ENCODE data around the gene GRID1. TPM values are rescaled to one million over a fixed set of nuclear protein-coding genes. Genes with fewer than 3 reads are reported as not detected.

GRID1 gene
- total and polyA plus RNA-seq, 9 of the 15 experiments (the other 6 are each of a cell fraction or from before 2014, with no cell fraction given): 0.01 to 7.2 (median 1.2) TPM

DNA sequence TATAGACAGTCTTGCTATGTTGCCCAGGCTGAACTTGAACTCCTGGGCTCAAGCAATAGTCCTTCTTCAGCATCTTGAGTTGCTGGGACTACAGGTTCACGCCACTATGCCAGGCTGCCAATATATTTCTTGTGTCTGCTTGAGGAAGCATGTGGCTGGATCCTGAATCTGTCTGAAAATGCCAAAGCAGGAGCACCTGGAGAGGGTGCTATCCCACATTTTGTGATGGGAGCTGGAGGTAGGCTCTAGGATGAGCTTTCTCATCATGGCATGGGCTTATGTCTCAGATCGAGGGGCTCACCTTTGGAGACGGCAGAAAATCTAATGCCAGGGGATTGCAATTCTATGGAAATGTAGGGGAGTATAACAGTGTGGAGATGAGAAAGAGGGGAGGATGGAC, 744.2 kb downstream of the GRID1 start:
- Histone ChIP-seq H3K9me3 (replicated peaks; ENCODE audit: control insufficient read depth, insufficient read depth, low read depth, low read length) (no peaks in the 10 kb centered on the region), H3K27me3 (ENCODE audit: control insufficient read depth in 2 of 2, insufficient read depth in 2 of 2, low read length in 2 of 2) (no peaks in the 10 kb centered on the region), H3K4me3 (no peak overlapping the region), H4K20me1 (replicated peaks; ENCODE audit: control insufficient read depth, insufficient read depth, low read length) (no peaks in the 10 kb centered on the region; the same call in 1 of the 2 replicates), H3K79me2 (ENCODE audit: control insufficient read depth, insufficient read depth, low read length) (no peaks in the 10 kb centered on the region), H2AFZ (ENCODE audit: low read depth, low read length) (no peak overlapping the region), H3K27ac (ENCODE audit: extremely low read depth, low read depth, low read length) (no peak overlapping the region), H3K9ac (ENCODE audit: insufficient read depth in 1 of 2, low read depth in 2 of 2, low read length in 2 of 2) (no peak overlapping the region), H3K9me1 (ENCODE audit: control insufficient read depth, insufficient read depth, low read length) (no peaks in the 10 kb centered on the region), H3K4me2 (ENCODE audit: insufficient read depth, low read length) (no peak overlapping the region), H3K4me1 (replicated peaks in 1 of 2; ENCODE audit: control insufficient read depth in 2 of 2, insufficient read depth in 2 of 2, low read length in 2 of 2) (no peaks in the 10 kb centered on the region), H3K36me3 (ENCODE audit: control insufficient read depth, insufficient read depth, low read length) (no peaks in the 10 kb centered on the region; the same call in 2 of the 3 replicates)
- DNase-seq (ENCODE audit: extremely low read depth in 1 of 4, low spot score in 3 of 4) (no peak), ATAC-seq (no peak), FAIRE-seq (no peak)
- in situ Hi-C loops (cut with MboI): no loop called here
- 10% methylated on average over 3 of the region's 3 CpGs for WGBS (ENCODE audit: insufficient coverage, low coverage, missing lambda C conversion rate)
- ChIA-PET CTCF (ENCODE audit: low intra/inter-chr PET ratio) (no interaction called here), POLR2A (no interaction called here)
- BruUV-seq (replicated peaks): no TSS peak
- intact Hi-C loops (cut with micrococcal nuclease): no loop called here
- no peak for TF ChIP-seq TAL1 (IDR thresholded peaks at IDR 0.05)
- TF ChIP-seq TCF7 (IDR thresholded peaks at IDR 0.05; ENCODE audit: borderline replicate concordance): no peak
- TF ChIP-seq, protein P1, sequence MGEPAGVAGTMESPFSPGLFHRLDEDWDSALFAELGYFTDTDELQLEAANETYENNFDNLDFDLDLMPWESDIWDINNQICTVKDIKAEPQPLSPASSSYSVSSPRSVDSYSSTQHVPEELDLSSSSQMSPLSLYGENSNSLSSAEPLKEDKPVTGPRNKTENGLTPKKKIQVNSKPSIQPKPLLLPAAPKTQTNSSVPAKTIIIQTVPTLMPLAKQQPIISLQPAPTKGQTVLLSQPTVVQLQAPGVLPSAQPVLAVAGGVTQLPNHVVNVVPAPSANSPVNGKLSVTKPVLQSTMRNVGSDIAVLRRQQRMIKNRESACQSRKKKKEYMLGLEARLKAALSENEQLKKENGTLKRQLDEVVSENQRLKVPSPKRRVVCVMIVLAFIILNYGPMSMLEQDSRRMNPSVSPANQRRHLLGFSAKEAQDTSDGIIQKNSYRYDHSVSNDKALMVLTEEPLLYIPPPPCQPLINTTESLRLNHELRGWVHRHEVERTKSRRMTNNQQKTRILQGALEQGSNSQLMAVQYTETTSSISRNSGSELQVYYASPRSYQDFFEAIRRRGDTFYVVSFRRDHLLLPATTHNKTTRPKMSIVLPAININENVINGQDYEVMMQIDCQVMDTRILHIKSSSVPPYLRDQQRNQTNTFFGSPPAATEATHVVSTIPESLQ (CRISPR knock-in tag; IDR thresholded peaks at IDR 0.05): no peak

DNA sequence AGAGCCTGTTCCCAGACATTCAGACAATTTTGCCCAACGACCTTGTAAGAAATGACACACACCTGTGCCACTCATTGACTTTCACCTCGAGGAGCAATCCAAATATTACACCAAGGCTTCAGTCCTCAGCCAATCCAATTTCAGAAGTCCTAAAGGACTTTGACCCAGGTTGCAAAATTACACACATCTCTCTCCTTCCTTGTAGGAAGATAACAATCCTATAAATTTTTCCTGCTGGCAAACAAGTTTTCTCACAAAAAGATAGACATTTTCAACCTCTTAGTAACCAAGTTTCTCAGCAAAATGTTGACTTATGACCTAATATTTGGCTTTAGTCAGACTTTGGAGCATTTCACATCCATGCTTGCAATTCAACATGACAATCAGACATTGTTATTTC, 745.0 kb downstream of the GRID1 start:
- in situ Hi-C loops (cut with MboI) (no loop called here), intact Hi-C loops (cut with micrococcal nuclease) (no loop called here)
- Histone ChIP-seq H3K79me2 (ENCODE audit: control insufficient read depth, insufficient read depth, low read length) (no peaks in the 10 kb centered on the region), H3K4me1 (replicated peaks in 1 of 2; ENCODE audit: control insufficient read depth in 2 of 2, insufficient read depth in 2 of 2, low read length in 2 of 2) (no peaks in the 10 kb centered on the region), H3K4me2 (ENCODE audit: insufficient read depth, low read length) (no peak overlapping the region), H3K4me3 (no peak overlapping the region), H3K36me3 (ENCODE audit: control insufficient read depth, insufficient read depth, low read length) (no peaks in the 10 kb centered on the region; the same call in 2 of the 3 replicates), H3K9me3 (replicated peaks; ENCODE audit: control insufficient read depth, insufficient read depth, low read depth, low read length) (no peaks in the 10 kb centered on the region), H3K27ac (ENCODE audit: extremely low read depth, low read depth, low read length) (no peak overlapping the region), H2AFZ (ENCODE audit: low read depth, low read length) (no peak overlapping the region), H3K9ac (ENCODE audit: insufficient read depth in 1 of 2, low read depth in 2 of 2, low read length in 2 of 2) (no peak overlapping the region), H4K20me1 (replicated peaks; ENCODE audit: control insufficient read depth, insufficient read depth, low read length) (no peaks in the 10 kb centered on the region; the same call in 1 of the 2 replicates), H3K9me1 (ENCODE audit: control insufficient read depth, insufficient read depth, low read length) (no peaks in the 10 kb centered on the region), H3K27me3 (ENCODE audit: control insufficient read depth in 2 of 2, insufficient read depth in 2 of 2, low read length in 2 of 2) (no peaks in the 10 kb centered on the region)
- CTCF ChIA-PET (ENCODE audit: low intra/inter-chr PET ratio): no interaction called here
- DNase-seq (ENCODE audit: extremely low read depth in 1 of 4, low spot score in 3 of 4) (no peak), FAIRE-seq (no peak), ATAC-seq (no peak)
- WGBS (ENCODE audit: insufficient coverage, low coverage, missing lambda C conversion rate): 3% methylated on average over 2 of the region's 2 CpGs
- no TSS peak for BruUV-seq (replicated peaks)
- TF ChIP-seq NFIC (IDR thresholded peaks at IDR 0.05) (no peak), ZNF384 (IDR thresholded peaks at IDR 0.05; ENCODE audit: low read depth, low read length) (no peak), PHB (CRISPR knock-in tag; IDR thresholded peaks at IDR 0.05) (no peak), KAT2B (IDR thresholded peaks at IDR 0.05; ENCODE audit: low read depth, low read length) (no peak), NBN (IDR thresholded peaks at IDR 0.05; ENCODE audit: low read depth) (no peak)
- POLR2A ChIA-PET: no interaction called here
